Ramos (cell line): ENCODE data around the gene WTAP.
"Not testable (repeated sequence)": the region's sequence is repeated elsewhere in the genome, so short reads cannot be mapped to it uniquely, and the experiment has no call there.

Experiments used
- in situ Hi-C: fragments of 300-500 bp; cut with MboI; formaldehyde crosslinking; loops from one replicate; pipeline ENCODE4 v1.14.3; 2022; ENCODE audit warnings: low sequenced_read_pairs; ENCODE audit not compliant: unreplicated experiment

The WTAP gene

GRCh38 chr6:159724778-159725177 lies 2.5 kb upstream of the WTAP start:
- in situ Hi-C loops, result no loop called here

- in situ Hi-C loops, result not testable (repeated sequence)
These were observed 2.1 kb upstream of the WTAP start for GRCh38 chr6:159725208-159725607.

GRCh38 chr6:159726255-159726917 lies 920 bp upstream of the WTAP start:
- in situ Hi-C loops, result no loop called here

GRCh38 chr6:159727717-159728445 lies 575 bp downstream of the WTAP start:
- in situ Hi-C loops, result no loop called here

GRCh38 chr6:159728531-159728964 lies 1.2 kb downstream of the WTAP start:
- in situ Hi-C loops, result no loop called here

- in situ Hi-C loops, result no loop called here
These were observed 2.5 kb downstream of the WTAP start for GRCh38 chr6:159729598-159730331.

GRCh38 chr6:159730332-159730676 lies 3.0 kb downstream of the WTAP start:
- in situ Hi-C loops, result no loop called here

GRCh38 chr6:159732550-159732949 lies 5.2 kb downstream of the WTAP start:
- in situ Hi-C loops, result not testable (repeated sequence)

GRCh38 chr6:159733395-159733794 lies 6.1 kb downstream of the WTAP start:
- in situ Hi-C loops, result not testable (repeated sequence)

- in situ Hi-C loops, result no loop called here
These were observed 9.6 kb downstream of the WTAP start for GRCh38 chr6:159736908-159737307.

- in situ Hi-C loops, result no loop called here
These were observed 12.0 kb downstream of the WTAP start for GRCh38 chr6:159739341-159739740.

- in situ Hi-C loops, result no loop called here
These were observed 14.9 kb downstream of the WTAP start for GRCh38 chr6:159742165-159742564.

- in situ Hi-C loops, result no loop called here
These were observed 17.8 kb downstream of the WTAP start for GRCh38 chr6:159745081-159745480.

- in situ Hi-C loops, result no loop called here
These were observed 19.5 kb downstream of the WTAP start for GRCh38 chr6:159746759-159747158.

GRCh38 chr6:159748127-159748526 lies 20.8 kb downstream of the WTAP start:
- in situ Hi-C loops, result not testable (repeated sequence)

GRCh38 chr6:159751448-159751847 lies 24.1 kb downstream of the WTAP start:
- in situ Hi-C loops, result no loop called here

- in situ Hi-C loops, result no loop called here
These were observed 26.0 kb downstream of the WTAP start for GRCh38 chr6:159753081-159753872.

- in situ Hi-C loops, result no loop called here
These were observed 27.1 kb downstream of the WTAP start for GRCh38 chr6:159754401-159754800.

- in situ Hi-C loops, result no loop called here
These were observed 27.9 kb downstream of the WTAP start for GRCh38 chr6:159754959-159755914.
